Medulla oblongata (tissue), 1 donor: ENCODE results near the gene CST5.
"Not testable (repeated sequence)": the region's sequence is repeated elsewhere in the genome, so short reads cannot be mapped to it uniquely, and the experiment has no call there.

Experiments
- DNase-seq: peaks from one replicate; pipeline ENCODE4 v3.0.0-alpha.2; 2015; ENCODE audit errors: extremely low spot score

CST5 gene

DNA sequence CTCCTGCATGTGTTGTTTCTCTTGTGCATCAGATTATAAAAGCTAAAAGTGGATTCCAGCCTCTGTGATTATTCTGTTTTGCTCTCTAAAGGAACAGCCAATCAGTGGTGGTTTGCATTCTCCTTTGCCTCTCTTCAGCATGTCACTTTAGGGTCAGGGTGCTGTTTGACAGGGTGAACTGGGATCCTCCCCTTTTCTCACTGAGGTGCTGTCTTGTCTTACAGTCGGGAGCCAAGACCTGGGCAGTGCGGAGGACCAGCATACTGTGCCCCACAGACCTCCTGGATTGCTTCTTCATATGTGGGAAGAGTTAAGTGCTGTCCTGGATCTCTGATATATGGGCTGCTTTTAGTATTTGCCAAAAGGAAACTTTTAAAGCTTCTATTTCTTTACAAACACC, 37.9 kb downstream of the CST5 start:
- DNase-seq, result no peak

DNA sequence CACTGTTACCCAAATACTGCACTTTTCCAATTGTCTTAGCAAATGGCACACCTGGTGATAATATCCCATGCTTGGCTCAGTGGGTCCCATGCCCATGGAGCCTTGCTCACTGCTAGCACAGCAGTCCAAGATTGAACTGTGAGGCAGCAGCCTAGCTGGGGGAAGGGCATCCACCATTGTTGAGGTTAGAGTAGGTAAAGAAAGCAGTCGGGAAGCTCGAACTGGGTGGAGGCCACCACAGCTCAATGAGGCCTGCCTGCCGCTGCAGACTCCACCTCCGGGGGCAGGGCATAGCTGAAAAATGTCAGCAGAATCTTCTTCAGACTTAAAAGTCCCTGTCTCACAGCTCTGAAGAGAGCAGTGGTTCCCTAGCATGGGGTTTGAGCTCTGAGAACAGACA, 43.8 kb downstream of the CST5 start:
- DNase-seq, result no peak

DNA sequence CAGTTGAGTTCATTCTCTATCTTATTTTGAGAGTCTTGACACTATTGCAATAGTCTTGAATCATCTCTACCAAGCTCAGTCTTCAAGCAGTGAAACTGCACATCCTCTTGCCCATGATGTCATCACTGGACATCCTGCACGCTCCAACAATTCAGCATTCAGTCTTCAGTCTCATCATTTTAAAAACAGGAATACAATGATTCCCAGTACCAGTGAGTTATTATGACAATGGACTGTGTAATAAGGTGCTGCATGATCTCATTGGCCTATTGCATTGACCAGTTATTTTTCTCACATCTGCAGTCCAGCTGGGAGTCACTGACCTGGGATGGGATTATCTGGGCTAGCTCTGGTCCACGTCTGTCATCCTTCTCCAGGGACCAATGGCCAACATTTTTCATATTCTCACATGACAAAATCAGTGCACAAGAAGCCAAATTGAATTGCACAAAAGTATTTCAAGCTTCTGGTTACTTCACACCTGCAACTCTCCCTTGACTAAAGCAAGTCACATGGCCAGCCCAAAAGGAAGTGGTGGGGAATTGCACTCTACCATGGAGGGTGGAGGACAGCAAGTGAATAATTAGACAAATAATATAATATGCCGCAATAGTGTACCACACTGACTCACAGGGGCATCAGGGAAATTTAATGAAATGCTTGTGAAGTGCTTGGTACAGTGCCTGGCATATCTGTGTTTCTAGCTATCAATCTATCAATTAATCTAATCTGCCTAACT, 46.6 kb downstream of the CST5 start:
- no peak for DNase-seq

DNA sequence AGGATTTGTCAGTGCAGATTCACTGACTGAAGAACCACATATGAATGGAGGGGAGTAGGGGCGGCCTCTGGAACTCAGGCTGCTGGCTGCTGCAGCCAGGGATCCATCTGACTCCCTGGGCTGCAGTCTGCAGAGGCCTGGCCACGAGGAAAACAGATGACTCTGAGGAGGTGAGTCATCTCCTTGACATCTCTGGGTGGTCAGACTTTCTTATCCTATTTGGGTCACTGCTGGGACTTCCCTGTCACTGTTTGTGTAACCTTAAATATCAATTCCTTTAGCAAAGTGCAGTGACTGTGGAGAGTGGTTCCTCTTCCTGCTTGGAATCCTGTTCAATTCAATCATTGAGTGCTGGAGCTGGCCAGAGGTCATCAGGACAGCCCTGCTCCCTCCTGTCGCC, 47.6 kb downstream of the CST5 start:
- not testable (repeated sequence) for DNase-seq

DNA sequence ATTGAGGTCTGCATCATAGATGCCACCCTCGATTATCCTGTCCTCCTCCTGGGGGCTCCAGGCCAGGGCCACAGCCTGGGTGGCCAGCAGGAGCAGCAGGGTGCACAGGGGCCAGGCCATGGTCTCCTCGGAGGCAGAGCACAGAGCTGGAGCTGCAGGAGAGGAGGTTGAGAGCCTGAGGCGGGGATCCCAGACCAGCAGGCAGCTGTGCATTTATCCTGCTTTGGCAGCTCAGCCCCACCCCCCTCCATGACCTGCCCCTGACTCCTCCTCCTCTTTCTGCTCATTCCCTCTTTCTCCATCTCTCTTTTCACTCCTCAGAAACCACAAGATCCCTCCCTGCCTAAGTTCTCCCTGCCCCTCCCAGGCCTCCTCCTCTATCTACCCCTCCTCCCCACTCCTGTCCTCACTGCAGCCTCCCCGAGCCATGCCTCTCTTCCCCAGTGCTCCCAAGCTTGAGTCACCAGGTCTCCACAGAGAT, 53.0 kb downstream of the CST5 start, which contains the start of gene CST2:
Gene CST2, minus strand, starts transcription at position 189 of the 481 bp plus-strand sequence. Its CDS starts 69 bp downstream, at position 120.
- no peak for DNase-seq
